HEK293 (cell line): ENCODE data around the gene CFAP53.
A peak's percentile ranks its signal among the peaks of the same experiment; 100 is the strongest.

Source experiments
- CTCF ChIA-PET: fragments of 350-600 bp; formaldehyde crosslinking; extraction: SDS; loops from one replicate; lab custom pipeline; 2021; ENCODE audit warnings: antibody characterized with exemption; lab: Yijun Ruan, JAX
- POLR2A ChIA-PET: fragments of 300-600 bp; formaldehyde crosslinking; extraction: SDS; loops from one replicate; lab custom pipeline; 2020; ENCODE audit warnings: antibody characterized with exemption, inconsistent platforms; lab: Yijun Ruan, JAX
- H3K27ac ChIP-seq: fragments of 200-500 bp; sonication (Bioruptor generic); 2 replicates; pipeline ENCODE4 v1.5.1; 2014; ENCODE audit warnings: low read depth, low read length, control low read depth, inconsistent platforms; ENCODE audit errors: extremely low read depth
- H3K36me3 ChIP-seq, 2 experiments: fragments of 200-500 bp in 1 of 2; sonication (Bioruptor generic) in 1 of 2; 1 replicate in 1 of 2; 2 replicates in 1 of 2; pipeline ENCODE4 v1.5.1; 2014 to 2017; ENCODE audit warnings: inconsistent platforms in 2 of 2, low read length in 2 of 2; ENCODE audit not compliant: control insufficient read depth in 2 of 2, insufficient read depth in 1 of 2
- H3K4me1 ChIP-seq: fragments of 200-500 bp; sonication (Bioruptor generic); 2 replicates; pipeline ENCODE4 v1.5.1; 2014; ENCODE audit warnings: mild to moderate bottlenecking, low read length, inconsistent platforms; ENCODE audit not compliant: control insufficient read depth, insufficient read depth
- H3K4me3 ChIP-seq: 2 replicates; pipeline ENCODE4 v1.5.1; 2011; ENCODE audit warnings: low read depth, mild to moderate bottlenecking, control low read depth, low read length, moderate library complexity
- H3K9me3 ChIP-seq: fragments of 200-500 bp; sonication (Bioruptor generic); 2 replicates; pipeline ENCODE4 v1.5.1; 2014; ENCODE audit warnings: low read depth, low read length, inconsistent platforms; ENCODE audit not compliant: control insufficient read depth, insufficient read depth
- BCL6B ChIP-seq: fragments of 450-650 bp; formaldehyde crosslinking; IDR thresholded peaks from 2 replicates; pipeline ENCODE4 v1.5.1; 2017; ENCODE audit warnings: missing biosample characterization, missing genetic modification characterization
- GLIS2 ChIP-seq: fragments of 450-650 bp; formaldehyde crosslinking; IDR thresholded peaks from 2 replicates; pipeline ENCODE4 v1.5.1; 2016; ENCODE audit warnings: missing biosample characterization, missing genetic modification characterization
- KLF8 ChIP-seq: fragments of 450-650 bp; formaldehyde crosslinking; IDR thresholded peaks from 2 replicates; pipeline ENCODE4 v1.5.1; 2016; ENCODE audit warnings: missing biosample characterization, missing genetic modification characterization
- TCF7L2 ChIP-seq: IDR thresholded peaks from 2 replicates; pipeline ENCODE4 v1.6.1; 2011; ENCODE audit warnings: low read depth, mild to moderate bottlenecking, inconsistent platforms, low read length, moderate library complexity, borderline replicate concordance
- ZIC2 ChIP-seq: fragments of 450-650 bp; formaldehyde crosslinking; IDR thresholded peaks from 2 replicates; pipeline ENCODE4 v1.5.1; 2016; ENCODE audit warnings: missing biosample characterization, missing genetic modification characterization
- ZNF155 ChIP-seq: fragments of 450-650 bp; formaldehyde crosslinking; IDR thresholded peaks from 2 replicates; pipeline ENCODE4 v1.5.1; 2016; ENCODE audit warnings: missing biosample characterization, missing genetic modification characterization
- ZNF157 ChIP-seq: fragments of 450-650 bp; formaldehyde crosslinking; IDR thresholded peaks from 2 replicates; pipeline ENCODE4 v1.5.1; 2016; ENCODE audit warnings: missing biosample characterization, missing genetic modification characterization
- ZNF16 ChIP-seq: fragments of 450-650 bp; formaldehyde crosslinking; IDR thresholded peaks from 2 replicates; pipeline ENCODE4 v1.5.1; 2016; ENCODE audit warnings: low read depth, missing biosample characterization, missing genetic modification characterization
- ZNF341 ChIP-seq: fragments of 450-650 bp; formaldehyde crosslinking; IDR thresholded peaks from 2 replicates; pipeline ENCODE4; 2016; ENCODE audit warnings: low read depth, missing biosample characterization, missing genetic modification characterization
- ZNF362 ChIP-seq: fragments of 450-650 bp; formaldehyde crosslinking; IDR thresholded peaks from 2 replicates; pipeline ENCODE4 v1.5.1; 2016; ENCODE audit warnings: missing biosample characterization, missing genetic modification characterization
- ZNF530 ChIP-seq: fragments of 450-650 bp; formaldehyde crosslinking; IDR thresholded peaks from 2 replicates; pipeline ENCODE4 v1.5.1; 2016; ENCODE audit warnings: low read depth, missing biosample characterization, missing genetic modification characterization
- ZNF658 ChIP-seq: fragments of 450-650 bp; formaldehyde crosslinking; IDR thresholded peaks from 2 replicates; pipeline ENCODE4; 2016; ENCODE audit warnings: missing biosample characterization, missing genetic modification characterization
- ZNF664 ChIP-seq: fragments of 450-650 bp; formaldehyde crosslinking; IDR thresholded peaks from 2 replicates; pipeline ENCODE4 v1.5.1; 2016; ENCODE audit warnings: missing biosample characterization, missing genetic modification characterization
- TF ChIP-seq, protein P1 (sequence below): fragments of 450-650 bp; formaldehyde crosslinking; IDR thresholded peaks from 2 replicates; pipeline ENCODE4 v1.5.1; 2016; ENCODE audit warnings: missing biosample characterization, missing genetic modification characterization
- TF ChIP-seq, protein P2 (sequence below): fragments of 450-650 bp; formaldehyde crosslinking; IDR thresholded peaks from 2 replicates; pipeline ENCODE4 v1.5.1; 2017; ENCODE audit warnings: missing biosample characterization, missing genetic modification characterization
- TF ChIP-seq, protein P3 (sequence below): fragments of 450-650 bp; formaldehyde crosslinking; IDR thresholded peaks from 2 replicates; pipeline ENCODE4 v1.5.1; 2016; ENCODE audit warnings: missing biosample characterization, missing genetic modification characterization
- TF ChIP-seq, protein P4 (sequence below): fragments of 450-650 bp; formaldehyde crosslinking; optimal IDR thresholded peaks from 2 replicates; pipeline ENCODE3; 2016; ENCODE audit warnings: missing biosample characterization, mild to moderate bottlenecking, missing genetic modification characterization

Gene CFAP53

DNA sequence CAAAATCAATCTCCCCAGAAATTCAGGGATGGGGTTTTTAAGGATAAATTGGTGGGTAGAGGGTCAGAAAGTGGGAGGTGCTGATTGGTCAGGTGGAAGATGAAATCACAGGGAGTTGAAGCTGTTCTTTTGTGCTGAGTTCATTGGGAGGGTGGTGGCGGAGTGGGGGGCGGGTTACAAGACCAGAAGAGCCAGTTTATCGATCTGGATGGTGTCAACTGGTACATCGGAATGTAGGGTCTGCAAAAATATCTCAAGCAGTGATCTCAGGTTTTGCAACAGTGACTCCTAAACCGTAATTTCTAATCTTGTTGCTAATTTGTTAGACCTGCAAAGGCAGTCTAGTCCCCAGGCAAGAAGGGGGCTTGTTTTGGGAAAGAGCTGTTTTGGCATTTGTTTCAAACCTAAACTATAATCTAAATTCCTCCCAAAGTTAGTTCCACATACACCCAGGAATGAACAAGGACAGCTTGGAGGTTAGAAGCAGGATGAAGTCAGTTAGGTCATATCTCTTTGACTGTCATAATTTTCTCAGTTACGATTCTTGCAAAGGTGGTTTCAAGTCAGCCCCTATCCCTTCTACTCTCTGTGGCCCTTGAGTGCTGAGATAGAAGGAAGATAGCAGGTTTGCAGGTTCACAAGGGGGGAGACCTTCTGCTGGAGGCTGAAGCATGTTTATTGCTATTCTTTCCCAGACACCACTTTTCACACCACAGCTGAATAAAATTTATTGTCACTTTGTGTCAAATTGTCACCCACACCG, 33.5 kb upstream of the CFAP53 start:
- ChIA-PET POLR2A (no interaction called here), CTCF (interaction anchor here (0.8 kb wide), 1 partner anchor 58 kb away, joined by 3 read pairs; no protein-coding TSS in a partner anchor)
- Histone ChIP-seq H3K27ac (no peak overlapping the region), H3K4me1 (no peaks in the 10 kb centered on the region), H3K4me3 (no peak overlapping the region), H3K36me3 (no peaks in the 10 kb centered on the region), H3K9me3 (no peaks in the 10 kb centered on the region)
- TF ChIP-seq BCL6B (tag by site-specific recombination), result no peak
- TF ChIP-seq GLIS2 (tag by site-specific recombination), result no peak
- TF ChIP-seq ZNF155, result no peak
- TF ChIP-seq, protein P1, sequence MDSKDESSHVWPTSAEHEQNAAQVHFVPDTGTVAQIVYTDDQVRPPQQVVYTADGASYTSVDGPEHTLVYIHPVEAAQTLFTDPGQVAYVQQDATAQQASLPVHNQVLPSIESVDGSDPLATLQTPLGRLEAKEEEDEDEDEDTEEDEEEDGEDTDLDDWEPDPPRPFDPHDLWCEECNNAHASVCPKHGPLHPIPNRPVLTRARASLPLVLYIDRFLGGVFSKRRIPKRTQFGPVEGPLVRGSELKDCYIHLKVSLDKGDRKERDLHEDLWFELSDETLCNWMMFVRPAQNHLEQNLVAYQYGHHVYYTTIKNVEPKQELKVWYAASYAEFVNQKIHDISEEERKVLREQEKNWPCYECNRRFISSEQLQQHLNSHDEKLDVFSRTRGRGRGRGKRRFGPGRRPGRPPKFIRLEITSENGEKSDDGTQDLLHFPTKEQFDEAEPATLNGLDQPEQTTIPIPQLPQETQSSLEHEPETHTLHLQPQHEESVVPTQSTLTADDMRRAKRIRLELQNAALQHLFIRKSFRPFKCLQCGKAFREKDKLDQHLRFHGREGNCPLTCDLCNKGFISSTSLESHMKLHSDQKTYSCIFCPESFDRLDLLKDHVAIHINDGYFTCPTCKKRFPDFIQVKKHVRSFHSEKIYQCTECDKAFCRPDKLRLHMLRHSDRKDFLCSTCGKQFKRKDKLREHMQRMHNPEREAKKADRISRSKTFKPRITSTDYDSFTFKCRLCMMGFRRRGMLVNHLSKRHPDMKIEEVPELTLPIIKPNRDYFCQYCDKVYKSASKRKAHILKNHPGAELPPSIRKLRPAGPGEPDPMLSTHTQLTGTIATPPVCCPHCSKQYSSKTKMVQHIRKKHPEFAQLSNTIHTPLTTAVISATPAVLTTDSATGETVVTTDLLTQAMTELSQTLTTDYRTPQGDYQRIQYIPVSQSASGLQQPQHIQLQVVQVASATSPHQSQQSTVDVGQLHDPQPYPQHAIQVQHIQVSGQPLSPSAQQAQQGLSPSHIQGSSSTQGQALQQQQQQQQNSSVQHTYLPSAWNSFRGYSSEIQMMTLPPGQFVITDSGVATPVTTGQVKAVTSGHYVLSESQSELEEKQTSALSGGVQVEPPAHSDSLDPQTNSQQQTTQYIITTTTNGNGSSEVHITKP (tag by site-specific recombination), result no peak
- TF ChIP-seq ZNF362 (tag by site-specific recombination), result no peak
- TF ChIP-seq ZNF16 (tag by site-specific recombination), result no peak
- no peak for TF ChIP-seq ZNF658 (tag by site-specific recombination)
- no peak for TF ChIP-seq TCF7L2
- TF ChIP-seq, protein P2, sequence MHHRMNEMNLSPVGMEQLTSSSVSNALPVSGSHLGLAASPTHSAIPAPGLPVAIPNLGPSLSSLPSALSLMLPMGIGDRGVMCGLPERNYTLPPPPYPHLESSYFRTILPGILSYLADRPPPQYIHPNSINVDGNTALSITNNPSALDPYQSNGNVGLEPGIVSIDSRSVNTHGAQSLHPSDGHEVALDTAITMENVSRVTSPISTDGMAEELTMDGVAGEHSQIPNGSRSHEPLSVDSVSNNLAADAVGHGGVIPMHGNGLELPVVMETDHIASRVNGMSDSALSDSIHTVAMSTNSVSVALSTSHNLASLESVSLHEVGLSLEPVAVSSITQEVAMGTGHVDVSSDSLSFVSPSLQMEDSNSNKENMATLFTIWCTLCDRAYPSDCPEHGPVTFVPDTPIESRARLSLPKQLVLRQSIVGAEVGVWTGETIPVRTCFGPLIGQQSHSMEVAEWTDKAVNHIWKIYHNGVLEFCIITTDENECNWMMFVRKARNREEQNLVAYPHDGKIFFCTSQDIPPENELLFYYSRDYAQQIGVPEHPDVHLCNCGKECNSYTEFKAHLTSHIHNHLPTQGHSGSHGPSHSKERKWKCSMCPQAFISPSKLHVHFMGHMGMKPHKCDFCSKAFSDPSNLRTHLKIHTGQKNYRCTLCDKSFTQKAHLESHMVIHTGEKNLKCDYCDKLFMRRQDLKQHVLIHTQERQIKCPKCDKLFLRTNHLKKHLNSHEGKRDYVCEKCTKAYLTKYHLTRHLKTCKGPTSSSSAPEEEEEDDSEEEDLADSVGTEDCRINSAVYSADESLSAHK (tag by site-specific recombination), result peak; percentile 91
- TF ChIP-seq, protein P3, sequence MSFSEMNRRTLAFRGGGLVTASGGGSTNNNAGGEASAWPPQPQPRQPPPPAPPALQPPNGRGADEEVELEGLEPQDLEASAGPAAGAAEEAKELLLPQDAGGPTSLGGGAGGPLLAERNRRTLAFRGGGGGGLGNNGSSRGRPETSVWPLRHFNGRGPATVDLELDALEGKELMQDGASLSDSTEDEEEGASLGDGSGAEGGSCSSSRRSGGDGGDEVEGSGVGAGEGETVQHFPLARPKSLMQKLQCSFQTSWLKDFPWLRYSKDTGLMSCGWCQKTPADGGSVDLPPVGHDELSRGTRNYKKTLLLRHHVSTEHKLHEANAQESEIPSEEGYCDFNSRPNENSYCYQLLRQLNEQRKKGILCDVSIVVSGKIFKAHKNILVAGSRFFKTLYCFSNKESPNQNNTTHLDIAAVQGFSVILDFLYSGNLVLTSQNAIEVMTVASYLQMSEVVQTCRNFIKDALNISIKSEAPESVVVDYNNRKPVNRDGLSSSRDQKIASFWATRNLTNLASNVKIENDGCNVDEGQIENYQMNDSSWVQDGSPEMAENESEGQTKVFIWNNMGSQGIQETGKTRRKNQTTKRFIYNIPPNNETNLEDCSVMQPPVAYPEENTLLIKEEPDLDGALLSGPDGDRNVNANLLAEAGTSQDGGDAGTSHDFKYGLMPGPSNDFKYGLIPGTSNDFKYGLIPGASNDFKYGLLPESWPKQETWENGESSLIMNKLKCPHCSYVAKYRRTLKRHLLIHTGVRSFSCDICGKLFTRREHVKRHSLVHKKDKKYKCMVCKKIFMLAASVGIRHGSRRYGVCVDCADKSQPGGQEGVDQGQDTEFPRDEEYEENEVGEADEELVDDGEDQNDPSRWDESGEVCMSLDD (tag by site-specific recombination), result no peak
- TF ChIP-seq, protein P4, sequence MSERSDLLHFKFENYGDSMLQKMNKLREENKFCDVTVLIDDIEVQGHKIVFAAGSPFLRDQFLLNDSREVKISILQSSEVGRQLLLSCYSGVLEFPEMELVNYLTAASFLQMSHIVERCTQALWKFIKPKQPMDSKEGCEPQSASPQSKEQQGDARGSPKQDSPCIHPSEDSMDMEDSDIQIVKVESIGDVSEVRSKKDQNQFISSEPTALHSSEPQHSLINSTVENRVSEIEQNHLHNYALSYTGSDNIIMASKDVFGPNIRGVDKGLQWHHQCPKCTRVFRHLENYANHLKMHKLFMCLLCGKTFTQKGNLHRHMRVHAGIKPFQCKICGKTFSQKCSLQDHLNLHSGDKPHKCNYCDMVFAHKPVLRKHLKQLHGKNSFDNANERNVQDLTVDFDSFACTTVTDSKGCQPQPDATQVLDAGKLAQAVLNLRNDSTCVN (tag by site-specific recombination), result no peak
- no peak for TF ChIP-seq ZIC2
- 0 out of 2 replicates have a peak, but pooled peaks have one; percentile 30 for TF ChIP-seq ZNF530 (tag by site-specific recombination)
- TF ChIP-seq ZNF157 (tag by site-specific recombination), result no peak
- peak; percentile 39 for TF ChIP-seq ZNF341 (tag by site-specific recombination)
- TF ChIP-seq KLF8 (tag by site-specific recombination), result no peak
- no peak for TF ChIP-seq ZNF664 (tag by site-specific recombination)
